Stimulated activated CD8-positive, alpha-beta memory T cell treated with anti-CD3 and anti-CD28 coated beads, Interleukin-7, amount 100 ng/mL, for 4 hours (primary cell): Measurements from ENCODE around the gene ZNF202.
"Not testable (repeated sequence)": the region's sequence is repeated elsewhere in the genome, so short reads cannot be mapped to it uniquely, and the experiment has no call there.

ENCODE experiments used
- DNase-seq, 2 donors: peaks; one replicate each; pipeline ENCODE4 v3.0.0-alpha.2; 2020; ENCODE audit warnings: low read depth in 2 of 2

Gene ZNF202

DNA sequence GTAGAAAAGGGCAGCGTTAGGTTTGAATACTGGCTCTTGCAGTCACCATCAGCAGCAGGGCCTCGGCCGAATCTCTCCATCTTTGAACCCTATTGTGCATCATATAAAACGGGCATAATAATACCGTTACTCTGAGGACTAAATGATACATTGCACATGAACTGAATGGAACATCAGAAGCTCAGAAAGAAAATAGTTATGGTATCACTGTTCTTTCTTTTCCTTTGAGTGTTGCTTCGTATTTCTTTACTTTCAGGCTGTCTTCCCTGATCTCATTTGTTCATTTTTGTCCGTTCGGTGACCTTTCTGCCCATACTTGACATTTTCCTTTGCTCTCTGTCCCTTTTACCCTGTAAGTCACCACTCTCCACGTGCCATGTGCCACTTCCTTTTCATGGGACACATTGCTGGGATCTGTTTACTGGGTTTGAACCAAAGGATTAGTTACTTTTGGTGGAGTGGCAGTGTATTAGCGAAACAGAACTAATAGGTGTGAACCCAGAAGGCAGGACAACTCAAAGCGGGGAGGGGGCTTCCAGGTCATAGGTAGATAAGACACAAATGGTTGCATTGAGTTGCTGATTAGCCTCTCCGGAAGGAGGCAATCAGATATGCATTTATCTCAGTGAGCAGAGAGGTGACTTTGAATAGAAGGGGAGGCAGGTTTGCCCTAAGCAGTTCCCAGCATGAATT, 717 bp upstream of the ZNF202 start:
- DNase-seq = no peak

DNA sequence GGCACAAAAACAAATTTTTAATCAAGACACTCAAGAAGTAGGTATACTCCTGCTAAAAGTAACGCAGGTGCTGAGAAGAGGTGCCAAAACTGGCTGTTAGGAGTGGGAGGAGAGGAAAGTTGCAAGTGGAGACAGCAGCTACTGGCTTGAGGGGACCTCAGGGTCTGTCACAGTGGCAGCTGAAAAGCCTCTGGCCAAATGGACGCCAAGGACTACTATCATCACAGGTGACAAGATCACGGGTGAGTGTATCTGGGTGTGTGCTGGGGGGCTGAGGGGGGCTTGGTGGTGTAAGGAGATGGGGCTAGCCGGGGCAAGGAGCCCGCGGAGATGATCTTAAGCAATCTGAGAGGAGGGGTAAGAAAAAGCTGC, 687 bp downstream of the ZNF202 start:
- no peak for DNase-seq

DNA sequence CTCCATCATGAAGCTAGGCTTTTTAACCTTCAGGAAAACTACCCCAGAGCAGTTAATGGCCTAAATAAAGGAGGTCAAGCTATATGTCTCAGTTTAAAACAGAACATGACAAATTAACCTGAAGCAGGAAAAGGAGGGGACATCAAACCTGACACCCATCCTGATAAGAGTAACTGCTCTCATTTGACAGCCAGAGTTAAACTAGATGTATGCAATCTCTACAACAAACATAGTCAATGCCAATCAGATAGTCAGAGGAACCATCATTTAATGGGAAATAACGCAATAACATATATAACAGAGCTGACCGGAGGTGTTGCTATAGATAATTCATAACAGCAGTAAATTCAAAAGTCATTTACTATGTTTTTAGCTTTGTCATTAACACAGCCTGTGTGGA, 3.1 kb downstream of the ZNF202 start:
- no peak for DNase-seq

DNA sequence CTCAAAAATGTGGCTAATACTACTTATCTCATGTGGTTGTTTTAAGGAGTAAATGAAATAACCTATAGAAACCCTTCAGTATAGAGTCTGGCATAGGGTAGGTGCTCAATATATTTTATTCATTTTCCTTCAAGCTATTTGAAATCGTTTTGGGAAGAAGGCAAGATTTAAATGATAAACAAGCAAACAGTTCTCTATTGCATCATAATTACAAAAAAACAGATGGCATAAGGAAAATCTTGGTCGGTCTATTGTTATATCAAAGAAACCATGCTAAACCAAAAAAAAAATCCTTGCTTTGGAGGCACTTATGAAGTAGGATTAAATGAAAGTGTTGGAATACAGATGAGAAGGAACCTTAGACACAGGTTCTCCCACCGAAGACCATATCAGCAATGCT, 4.7 kb downstream of the ZNF202 start:
- no peak for DNase-seq

DNA sequence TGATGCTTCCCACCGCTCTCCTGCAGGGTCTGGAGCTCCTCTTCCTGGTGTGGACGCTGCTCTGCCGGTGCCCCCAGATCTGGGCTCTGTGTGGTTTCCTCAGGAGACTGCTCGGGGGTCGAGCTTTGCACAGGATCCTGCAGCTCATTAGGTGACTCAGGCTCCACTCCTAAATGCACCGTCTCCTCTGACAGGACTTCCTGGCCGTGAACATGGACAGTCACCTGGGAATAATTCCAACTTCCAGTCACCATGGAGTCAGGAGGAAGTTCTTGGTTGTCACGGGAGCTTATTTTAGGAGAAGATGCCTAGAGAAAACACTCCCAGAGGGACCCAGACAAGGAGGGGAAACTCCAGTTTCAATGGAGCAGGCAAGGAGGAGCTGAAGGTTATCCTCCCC, 11.9 kb downstream of the ZNF202 start:
- DNase-seq = no peak

DNA sequence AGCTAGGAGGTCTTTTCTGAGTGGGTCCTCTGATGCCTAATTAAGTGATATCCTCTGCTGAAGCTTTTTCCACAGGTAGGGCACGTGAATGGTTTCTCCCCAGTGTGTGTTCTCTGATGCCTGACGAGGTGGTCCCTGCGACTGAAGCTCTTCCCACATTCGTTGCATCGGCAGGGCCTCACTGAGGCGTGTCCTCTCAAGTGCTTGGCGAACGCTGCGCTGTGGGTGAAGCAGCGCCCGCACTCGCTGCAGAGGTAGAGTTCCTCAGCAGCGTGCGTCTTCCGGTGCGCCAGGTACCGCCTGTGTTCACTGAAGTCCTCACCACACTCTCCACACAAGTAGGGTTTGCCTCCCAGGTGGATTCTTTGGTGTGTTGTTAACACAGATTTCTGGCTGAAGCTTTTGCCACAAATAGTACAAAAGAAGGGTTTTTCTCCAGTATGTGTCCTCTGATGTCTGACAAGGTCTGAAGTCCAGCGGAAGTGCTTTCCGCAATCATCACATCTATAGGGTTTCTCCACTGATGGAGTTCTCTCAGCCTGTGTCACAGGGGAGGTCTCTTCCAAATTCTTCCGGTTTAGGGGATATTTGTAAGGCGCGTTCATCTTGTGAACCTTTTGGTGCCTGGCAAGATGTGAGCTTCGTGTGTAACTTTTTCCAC, 15.3 kb downstream of the ZNF202 start:
- DNase-seq = no peak

DNA sequence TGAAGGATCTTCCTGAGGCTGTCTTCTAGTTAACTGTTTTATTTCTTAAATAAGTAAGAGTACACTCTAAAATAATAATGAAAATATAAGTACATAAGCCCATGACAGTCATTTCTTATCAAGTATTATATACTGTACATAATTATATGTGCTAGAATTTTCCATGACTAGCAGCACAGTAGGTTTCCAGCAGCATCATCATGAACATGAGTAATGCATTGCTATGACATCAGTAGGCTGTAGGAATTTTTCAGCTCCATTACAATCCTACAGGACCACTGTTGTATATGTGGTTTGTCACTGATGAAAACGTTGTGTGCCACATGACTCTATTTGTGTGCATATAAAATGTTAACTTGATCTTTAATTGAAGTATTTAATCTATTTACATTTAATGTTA, 22.0 kb downstream of the ZNF202 start:
- DNase-seq = no peak

DNA sequence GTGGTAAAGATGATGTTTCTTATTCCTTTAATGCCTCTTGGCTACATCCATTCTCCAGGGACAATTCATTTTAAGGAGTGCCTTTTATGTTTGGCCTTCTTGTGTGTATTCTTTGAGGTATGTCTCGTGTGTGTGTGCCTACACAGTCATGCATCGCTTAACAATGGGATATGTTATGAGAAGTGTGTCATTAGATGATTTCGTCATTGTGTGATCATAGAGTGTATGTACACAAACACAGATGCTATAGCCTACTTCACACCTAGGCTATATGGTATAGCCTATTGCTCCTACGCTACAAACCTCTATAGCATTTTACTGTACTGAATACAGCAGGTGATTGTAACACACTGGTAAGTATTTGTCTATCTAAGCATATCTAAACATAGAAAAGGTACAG, 23.0 kb downstream of the ZNF202 start:
- DNase-seq = no peak

DNA sequence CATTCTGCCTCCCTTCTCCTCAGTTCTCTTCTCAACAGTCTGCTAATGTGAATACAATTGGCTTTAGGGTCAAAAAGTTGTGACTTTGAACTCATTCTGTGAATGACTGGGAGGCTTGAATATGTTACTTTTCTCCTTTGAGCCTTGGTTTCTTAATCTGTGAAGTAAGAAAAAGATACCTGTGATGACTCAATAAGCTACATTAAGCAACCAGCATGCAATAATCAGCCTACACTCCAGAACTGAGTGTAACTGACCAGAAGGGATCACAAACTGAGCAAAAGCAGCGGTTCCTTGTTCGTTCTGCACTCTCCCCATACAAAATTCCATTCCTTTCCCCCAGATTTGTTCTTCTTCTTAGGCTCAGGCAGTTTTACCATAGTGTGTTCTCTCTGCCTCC, 23.4 kb downstream of the ZNF202 start:
- no peak for DNase-seq

DNA sequence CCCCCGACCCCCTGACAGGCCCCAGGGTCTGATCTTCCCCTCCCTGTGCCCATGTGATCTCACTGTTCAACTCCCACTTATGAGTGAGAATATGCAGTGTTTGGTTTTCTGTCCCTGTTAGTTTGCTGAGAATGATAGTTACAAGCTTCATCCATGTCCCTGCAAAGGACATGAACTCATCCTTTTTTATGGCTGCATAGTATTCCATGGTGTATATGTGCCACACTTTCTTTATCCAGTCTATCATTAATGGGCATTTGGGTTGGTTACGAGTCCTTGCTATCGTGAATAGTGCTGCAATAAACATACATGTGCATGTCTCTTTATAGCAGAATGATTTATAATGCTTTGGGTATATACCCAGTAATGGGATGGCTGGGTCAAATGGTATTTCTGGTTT, 28.8 kb downstream of the ZNF202 start:
- DNase-seq = not testable (repeated sequence)

DNA sequence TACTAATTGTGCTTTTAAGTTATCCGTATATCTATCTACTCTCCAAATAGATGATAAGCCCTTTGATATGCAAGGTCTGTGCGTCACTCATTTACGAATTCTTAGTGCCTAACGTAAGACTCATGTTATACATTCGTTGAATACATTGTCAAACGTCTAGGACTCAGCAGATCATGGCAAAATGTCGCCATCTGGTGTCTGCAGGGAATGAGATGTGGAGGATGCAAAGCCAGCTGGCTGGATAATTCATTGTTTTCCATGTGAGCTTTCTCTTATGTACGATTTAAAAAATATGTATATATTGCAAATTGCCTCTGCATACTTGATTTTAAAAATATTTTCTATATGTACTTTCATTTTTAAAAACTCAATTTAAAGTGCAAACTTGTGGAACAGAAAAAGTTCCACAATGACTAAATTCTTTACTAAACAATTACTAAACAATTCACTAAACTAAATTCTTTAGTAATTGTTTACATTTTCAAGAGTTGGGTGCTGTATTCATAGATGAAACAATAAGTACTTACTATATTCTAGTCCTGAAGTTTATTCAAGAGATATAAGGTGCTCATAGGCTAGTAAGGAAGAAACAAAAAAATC, 33.8 kb downstream of the ZNF202 start:
- peak; percentile 12 to 21 for DNase-seq

DNA sequence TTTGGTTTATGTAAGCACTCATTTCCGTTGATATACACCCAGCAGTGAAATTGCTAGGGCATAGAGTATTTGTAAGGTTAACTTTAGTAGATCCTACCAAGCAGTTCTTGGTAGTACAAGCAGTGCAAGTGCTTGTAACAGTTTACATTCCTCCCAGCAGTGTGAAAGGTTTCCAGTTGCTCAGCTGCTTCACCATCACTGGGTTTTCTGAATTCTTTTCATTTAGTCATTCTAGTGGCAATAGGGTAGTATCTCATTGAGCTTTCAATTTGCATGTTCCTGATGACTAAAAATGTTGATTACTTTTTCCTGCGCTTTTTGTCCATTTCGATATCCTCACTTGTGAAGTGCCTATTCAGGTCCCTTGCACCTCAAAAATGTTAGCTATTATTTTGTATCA, 34.3 kb downstream of the ZNF202 start:
- DNase-seq = no peak

DNA sequence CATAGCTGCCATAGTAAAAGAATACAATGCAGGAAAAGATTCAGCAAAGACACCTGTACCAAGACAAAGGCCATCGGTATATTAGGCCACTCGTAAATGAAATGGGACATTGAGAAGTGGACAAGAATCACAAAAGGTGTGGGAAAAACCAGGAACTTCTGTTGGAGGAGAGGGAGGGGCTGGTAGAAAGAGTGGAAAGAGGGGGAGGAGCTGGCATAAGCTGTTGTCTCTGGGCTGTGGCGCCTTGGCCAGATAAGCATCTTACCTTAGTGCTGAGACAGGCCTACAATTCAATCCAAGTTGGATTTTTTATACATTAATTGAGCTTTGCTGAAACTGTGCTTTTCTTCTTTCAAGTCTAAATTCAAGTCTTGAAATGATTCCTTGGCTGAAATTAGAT, 37.1 kb downstream of the ZNF202 start:
- DNase-seq = no peak

DNA sequence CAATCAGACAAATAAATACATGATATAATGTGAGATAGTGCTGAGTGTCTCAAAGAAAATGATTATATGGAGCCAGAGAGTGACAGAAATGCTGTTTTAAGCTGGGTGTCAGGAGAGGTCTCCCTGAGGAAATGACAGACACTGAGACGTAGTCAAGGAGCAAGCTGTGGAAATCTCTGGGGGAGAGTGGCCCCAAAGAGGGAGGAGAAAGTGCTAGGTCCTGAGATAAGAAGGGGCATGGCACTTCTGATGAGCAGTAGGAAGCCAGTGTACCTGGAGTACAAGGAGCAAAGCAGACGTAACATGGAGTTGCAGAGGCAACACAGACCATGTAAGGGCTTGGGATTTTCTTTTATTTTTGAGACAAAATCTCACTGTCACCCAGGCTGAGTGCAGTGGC, 38.8 kb downstream of the ZNF202 start:
- DNase-seq = no peak

DNA sequence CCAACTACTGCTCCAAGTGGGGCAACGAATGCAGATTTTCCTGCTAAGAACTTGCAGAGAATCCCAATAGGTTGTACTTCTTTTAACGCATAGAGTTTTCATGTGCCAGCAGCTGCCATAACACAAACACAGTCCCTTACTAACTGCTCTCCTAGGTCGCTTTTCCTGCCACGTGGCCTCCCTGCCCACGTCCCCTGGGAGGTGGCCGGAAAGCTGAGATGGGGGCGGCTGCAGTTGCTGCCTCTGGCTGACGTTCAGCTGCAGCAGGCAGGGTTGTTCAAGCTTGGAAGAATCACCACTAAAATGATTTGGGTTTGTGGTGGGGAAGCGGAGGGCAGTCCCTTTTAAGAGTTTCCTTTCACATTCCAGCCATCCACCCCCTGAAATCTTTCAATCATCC, 39.3 kb downstream of the ZNF202 start:
- DNase-seq = no peak

DNA sequence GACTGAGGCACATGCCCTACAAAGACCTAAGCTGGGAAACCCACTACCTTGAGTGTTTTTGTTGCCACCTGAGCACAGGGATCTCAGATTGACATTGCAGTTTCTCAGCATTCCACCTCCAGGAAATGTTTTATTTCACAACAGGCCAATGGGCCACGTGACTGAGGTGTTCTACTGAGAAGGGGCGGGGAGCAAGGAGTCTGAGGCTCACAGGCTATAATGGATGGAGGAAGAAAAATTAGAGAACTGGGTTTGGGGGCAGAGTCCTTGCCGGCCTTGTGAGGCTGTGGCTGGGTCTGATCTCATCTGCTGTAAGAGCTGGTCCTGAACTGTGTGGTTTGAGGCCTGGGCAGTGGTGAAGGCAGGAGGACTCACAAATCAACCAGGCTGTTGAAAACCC, 40.7 kb downstream of the ZNF202 start:
- no peak for DNase-seq

DNA sequence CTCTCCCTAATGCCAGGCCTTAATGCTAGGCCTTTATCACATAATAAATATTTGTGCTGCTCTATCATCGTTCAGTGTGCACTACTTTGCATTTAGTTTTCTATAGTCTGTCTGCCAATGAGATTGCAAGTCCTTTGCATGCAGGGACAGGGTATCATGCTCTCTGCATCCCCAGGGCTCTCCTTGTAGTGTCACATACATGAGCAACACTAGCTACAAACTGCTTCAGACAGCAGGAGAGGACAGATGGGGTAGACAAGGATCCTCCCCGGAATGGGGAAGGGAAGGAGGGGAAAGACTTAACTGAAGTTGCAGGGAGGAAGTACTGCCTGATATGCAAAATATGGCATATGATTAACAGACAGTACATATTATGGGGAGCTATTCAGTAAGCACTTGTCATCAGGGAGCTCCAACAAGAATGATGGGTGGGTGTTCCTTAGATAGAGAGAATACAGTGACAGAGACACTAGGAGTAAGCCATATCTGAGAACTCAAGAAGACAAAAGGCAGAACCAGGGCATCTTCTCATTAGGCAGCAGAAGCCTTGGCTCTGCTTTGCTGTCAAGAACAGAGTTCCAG, 42.8 kb downstream of the ZNF202 start:
- DNase-seq = no peak

DNA sequence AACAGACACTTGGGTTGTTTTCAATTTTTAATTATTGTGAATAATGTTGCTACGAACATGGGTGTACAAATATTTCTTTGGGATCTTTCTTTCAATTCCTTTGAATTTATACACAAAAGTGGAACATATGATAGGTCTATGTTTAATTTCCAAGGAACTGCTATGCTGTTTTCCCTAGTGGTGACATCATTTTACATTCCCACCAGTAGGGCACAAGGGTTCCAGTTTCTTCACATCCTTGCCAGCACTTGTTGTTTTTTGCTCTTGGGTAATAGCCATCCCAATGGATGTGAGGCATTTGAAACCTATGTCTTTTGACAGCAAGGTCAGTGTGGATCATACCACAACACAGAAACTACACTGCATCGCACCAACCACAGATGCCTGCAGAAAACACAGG, 45.3 kb downstream of the ZNF202 start:
- no peak for DNase-seq

DNA sequence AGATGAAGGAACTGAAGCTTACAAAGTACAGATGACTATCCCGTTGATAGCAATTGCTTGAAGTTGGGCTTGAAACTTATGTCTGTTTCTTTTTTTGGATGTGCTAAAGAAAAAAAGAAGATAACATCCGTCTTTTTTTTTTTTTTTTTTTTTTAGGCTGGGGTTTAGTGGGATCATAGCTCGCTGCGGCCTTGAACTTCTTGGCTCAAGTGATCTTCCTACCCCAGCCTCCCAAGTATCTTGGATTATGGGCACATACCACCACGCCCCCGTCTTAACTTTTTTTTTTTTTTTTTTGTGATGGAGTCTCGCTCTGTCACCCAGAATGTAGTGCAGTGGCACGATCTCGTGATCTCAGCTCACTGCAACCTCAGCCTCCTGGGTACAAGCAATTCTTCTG, 46.2 kb downstream of the ZNF202 start:
- DNase-seq = no peak

DNA sequence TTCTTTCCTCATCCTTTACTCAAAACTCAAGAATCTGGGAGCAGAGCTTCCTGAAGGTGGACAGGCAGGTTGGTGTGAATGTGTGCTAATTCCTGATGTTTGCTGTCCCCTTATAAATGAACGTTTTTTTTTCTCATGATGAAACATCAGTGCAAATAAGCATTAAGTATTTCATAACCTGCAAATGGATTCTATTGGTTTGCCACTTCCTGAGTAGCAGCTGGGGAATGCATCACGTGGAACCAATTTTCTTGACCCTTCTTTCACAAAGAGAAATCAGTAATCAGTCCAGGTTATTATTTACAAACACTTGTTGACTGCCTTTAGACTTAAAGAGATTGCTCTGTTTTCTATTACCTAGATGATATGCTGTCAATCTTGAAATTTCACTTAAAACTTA, 46.9 kb downstream of the ZNF202 start:
- DNase-seq = no peak

DNA sequence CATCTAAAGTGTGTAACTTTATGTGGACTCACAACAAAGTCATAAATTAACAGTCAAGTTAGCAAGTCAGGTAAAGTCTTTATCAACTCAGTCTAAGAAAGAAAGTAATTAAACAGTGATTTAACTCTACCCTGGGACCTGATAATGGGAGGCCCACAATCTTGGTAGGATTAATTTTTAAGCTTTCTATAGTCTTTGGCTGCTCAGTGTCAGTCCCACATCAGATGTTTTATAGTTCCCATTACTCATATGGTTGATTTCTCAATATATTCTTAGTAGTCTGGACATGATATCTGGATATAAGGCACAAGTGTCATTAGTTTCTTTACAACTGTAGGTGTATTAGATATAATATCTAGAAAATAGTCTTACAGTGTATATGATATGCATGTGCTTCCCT, 48.5 kb downstream of the ZNF202 start:
- DNase-seq = no peak

DNA sequence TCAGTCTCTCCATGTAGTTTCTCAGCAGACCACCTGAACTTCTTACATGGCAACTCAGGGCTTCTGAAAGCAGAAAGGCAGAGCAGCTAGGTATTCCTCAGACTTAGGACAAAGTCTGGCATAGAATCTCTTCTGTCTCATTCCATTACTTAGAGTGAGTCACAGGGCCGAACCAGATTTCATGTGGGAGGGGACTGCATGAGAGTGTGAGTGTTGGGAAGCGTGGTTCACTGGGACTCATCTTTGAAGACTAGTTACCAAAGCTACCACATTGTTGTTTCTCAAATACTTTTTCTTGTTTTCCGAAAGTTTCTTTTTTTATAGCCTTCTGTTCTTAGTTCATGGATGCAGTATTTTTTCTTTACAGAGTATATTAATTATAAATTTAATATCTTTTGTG, 51.0 kb downstream of the ZNF202 start:
- DNase-seq = no peak

DNA sequence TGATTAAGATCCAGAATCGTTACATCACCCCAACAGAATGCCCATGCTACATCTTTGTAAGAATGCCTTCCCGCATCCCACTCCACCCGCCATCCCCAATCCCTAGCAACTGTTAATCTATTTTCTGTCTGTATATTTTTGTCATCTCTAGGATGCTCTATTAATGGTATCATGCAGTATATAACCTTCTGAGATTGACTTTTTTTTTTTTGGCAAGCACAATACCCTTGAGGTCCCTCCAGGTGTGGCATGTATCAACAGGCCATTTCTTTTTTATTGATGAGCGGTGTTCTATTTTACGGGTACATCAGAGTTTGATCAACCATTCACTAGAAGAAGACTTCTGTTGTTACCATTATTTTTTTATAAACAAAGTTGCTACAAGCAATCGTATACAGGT, 56.9 kb downstream of the ZNF202 start:
- no peak for DNase-seq
